GM19023 (cell line): ENCODE measurements around the gene ATP7B.
"Not testable (repeated sequence)": the region's sequence is repeated elsewhere in the genome, so short reads cannot be mapped to it uniquely, and the experiment has no call there.

Experiments used
- ATAC-seq: cut with Tn5 transposase; IDR thresholded peaks from one replicate; pipeline ENCODE4 v1.9.1; 2021; ENCODE audit warnings: mild to moderate bottlenecking, moderate library complexity; ENCODE audit not compliant: unreplicated experiment

The ATP7B gene

GRCh38 chr13:52010890-52011631 lies at the start of gene ATP7B:
ATP7B (minus strand) TSS chr13:52011450; CDS start chr13:52011337, 113 bp downstream.
- ATAC-seq, result peak; percentile 14

GRCh38 chr13:52053460-52053859 lies 42.2 kb upstream of the ATP7B start:
- ATAC-seq, result no peak

- ATAC-seq, result no peak
Observed at GRCh38 chr13:52051400-52051799, 40.1 kb upstream of the ATP7B start.

GRCh38 chr13:52048516-52048915 lies 37.3 kb upstream of the ATP7B start:
- no peak for ATAC-seq

GRCh38 chr13:52047463-52047862 lies 36.2 kb upstream of the ATP7B start:
- ATAC-seq, result no peak

- ATAC-seq, result no peak
Observed at GRCh38 chr13:52043675-52044074, 32.4 kb upstream of the ATP7B start.

- no peak for ATAC-seq
Observed at GRCh38 chr13:52036037-52036436, 24.8 kb upstream of the ATP7B start.

- no peak for ATAC-seq
Observed at GRCh38 chr13:52034616-52035226, 23.5 kb upstream of the ATP7B start.

GRCh38 chr13:52033039-52033438 lies 21.8 kb upstream of the ATP7B start:
- ATAC-seq, result no peak

GRCh38 chr13:52030401-52030800 lies 19.2 kb upstream of the ATP7B start:
- ATAC-seq, result not testable (repeated sequence)

- ATAC-seq, result no peak
Observed at GRCh38 chr13:52029569-52029968, 18.3 kb upstream of the ATP7B start.

GRCh38 chr13:52027832-52028231 lies 16.6 kb upstream of the ATP7B start:
- ATAC-seq, result no peak

- ATAC-seq, result no peak
Observed at GRCh38 chr13:52026246-52026626, 15.0 kb upstream of the ATP7B start.

- ATAC-seq, result no peak
Observed at GRCh38 chr13:52025475-52026245, 14.4 kb upstream of the ATP7B start.

- ATAC-seq, result no peak
Observed at GRCh38 chr13:52024481-52024880, 13.2 kb upstream of the ATP7B start, which contains the start of gene UTP14C. UTP14C (plus strand) TSS chr13:52024691; CDS start chr13:52028805, 4,114 bp downstream.

- no peak for ATAC-seq
Observed at GRCh38 chr13:52022356-52022755, 11.1 kb upstream of the ATP7B start.

GRCh38 chr13:52020191-52020590 lies 8.9 kb upstream of the ATP7B start:
- no peak for ATAC-seq

GRCh38 chr13:52016296-52016695 lies 5.0 kb upstream of the ATP7B start:
- ATAC-seq, result no peak

GRCh38 chr13:52012512-52012836 lies 1.2 kb upstream of the ATP7B start:
- no peak for ATAC-seq

GRCh38 chr13:52011632-52012511 lies 622 bp upstream of the ATP7B start, which contains the start of gene ALG11:
ALG11 (plus strand) TSS chr13:52012398; CDS start chr13:52012419, 21 bp downstream.
- ATAC-seq, result peak; percentile 99

- no peak for ATAC-seq
Observed at GRCh38 chr13:52009946-52010345, 1.3 kb downstream of the ATP7B start.
